ENCODE results near the gene NCOA4.
"Not testable (repeated sequence)": the region's sequence is repeated elsewhere in the genome, so short reads cannot be mapped to it uniquely, and the experiment has no call there.

NCOA4 gene

GRCh38 chr10:46019569-46020343 is 10.7 kb downstream of the NCOA4 start:
- no peak for DNase-seq (ENCODE audit: low spot score)

GRCh38 chr10:46019177-46019528 is 11.3 kb downstream of the NCOA4 start:
- no peak for DNase-seq (ENCODE audit: low spot score)

DNA sequence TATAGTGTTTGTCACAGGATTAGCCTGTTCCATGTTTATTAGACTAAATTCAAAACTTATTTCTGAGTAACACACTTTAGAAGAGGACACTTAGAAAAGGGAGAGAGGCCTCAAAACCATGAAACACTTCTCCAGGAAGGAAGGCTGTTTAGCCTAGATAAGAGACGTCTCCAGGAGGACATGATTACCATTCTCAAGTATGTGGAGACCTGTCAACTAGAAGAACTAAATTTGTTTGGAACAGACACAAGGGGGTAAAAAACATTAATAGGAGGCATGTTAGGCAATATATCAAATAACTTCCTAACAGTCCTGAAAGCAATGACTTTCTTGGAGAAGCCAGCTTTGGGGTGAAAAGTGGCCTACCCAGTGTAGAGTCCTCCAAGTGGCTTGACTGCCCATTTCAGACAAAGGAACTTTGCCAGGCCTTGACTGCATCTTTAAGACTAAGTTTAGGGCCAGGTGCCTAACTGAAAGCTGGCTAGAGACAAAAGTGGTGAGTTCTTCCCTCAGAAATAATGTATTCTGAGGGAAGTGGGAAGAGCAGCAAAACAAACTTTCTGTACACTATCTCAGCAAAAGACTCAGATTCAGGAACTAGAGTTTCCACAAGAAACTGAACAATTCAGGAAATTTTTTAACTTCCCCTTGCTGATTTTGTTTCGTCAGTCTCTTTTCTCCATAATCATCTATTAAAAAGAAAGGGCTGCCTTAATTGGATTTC is 11.8 kb downstream of the NCOA4 start:
- no peak for DNase-seq (ENCODE audit: low spot score)

DNA sequence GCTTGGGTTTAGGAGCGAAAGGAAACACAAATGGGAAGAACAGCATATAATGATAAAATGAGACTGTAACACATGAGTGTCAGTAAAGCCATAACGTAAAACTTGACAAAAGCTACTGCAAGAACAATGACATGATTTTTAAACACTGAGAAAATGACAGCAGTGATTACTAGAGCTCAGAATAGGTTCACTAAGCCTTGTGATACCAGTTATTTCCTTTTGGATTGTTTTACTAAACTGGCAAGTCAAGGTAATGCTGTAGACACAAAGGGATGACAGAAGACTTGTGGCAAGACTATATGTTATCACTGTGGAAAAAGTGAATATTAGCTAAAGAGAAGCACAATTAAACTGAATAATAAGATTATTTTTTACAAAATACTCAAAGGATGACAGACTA is 12.7 kb downstream of the NCOA4 start:
- no peak for DNase-seq (ENCODE audit: low spot score)

GRCh38 chr10:46016811-46017210 is 13.6 kb downstream of the NCOA4 start:
- no peak for DNase-seq (ENCODE audit: low spot score)

DNA sequence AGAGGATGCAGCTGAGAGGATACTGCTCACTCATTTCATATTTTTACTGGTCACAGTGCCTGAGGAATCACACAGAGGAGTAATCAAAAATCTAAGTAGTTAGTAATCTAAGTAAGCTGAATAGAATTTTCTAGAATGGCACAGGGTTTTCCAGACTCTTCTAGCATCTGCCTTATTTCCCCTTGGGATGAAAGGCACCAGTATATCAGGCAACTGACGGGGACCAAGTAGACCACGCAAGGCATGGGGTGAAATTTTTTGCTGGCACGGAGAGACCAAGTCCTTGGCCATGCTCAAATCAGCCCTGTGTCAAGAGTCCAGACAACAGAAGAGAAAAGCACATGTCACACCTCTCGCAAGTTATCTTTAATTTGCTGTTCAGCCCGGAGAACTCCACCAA is 14.2 kb downstream of the NCOA4 start:
- DNase-seq (ENCODE audit: low spot score) = no peak

- DNase-seq (ENCODE audit: low spot score) = no peak
Measured at GRCh38 chr10:46014683-46015405, 15.6 kb downstream of the NCOA4 start.

DNA sequence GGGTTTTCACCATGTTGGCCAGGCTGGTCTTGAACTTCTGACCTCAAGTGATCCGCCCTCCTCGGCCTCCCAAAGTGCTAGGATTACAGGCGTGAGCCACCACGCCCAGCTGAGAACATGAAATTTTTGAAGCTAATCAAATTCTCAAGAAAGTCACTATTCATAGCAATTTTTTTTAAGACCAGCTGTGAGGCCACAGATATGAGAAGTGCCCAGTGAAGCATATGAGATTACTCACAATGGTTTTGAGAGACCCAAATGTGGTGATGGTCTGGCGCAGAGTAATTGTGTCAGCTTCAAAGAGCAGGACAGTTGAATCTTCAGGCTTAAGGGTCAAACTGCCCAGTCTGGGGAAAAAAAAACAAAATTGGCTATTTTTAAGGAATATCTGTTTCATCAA is 16.2 kb downstream of the NCOA4 start:
- DNase-seq (ENCODE audit: low spot score) = no peak

GRCh38 chr10:46012746-46013145 is 17.7 kb downstream of the NCOA4 start:
- no peak for DNase-seq (ENCODE audit: low spot score)

- no peak for DNase-seq (ENCODE audit: low spot score)
Measured at GRCh38 chr10:46006219-46006618, 24.2 kb downstream of the NCOA4 start.

- no peak for DNase-seq (ENCODE audit: low spot score)
Measured at GRCh38 chr10:46005383-46005782, 25.0 kb downstream of the NCOA4 start.

- no peak for DNase-seq (ENCODE audit: low spot score)
Measured at GRCh38 chr10:46004963-46005362, 25.5 kb downstream of the NCOA4 start.

- DNase-seq (ENCODE audit: low spot score) = no peak
Measured at GRCh38 chr10:46002916-46003693, 27.3 kb downstream of the NCOA4 start.

DNA sequence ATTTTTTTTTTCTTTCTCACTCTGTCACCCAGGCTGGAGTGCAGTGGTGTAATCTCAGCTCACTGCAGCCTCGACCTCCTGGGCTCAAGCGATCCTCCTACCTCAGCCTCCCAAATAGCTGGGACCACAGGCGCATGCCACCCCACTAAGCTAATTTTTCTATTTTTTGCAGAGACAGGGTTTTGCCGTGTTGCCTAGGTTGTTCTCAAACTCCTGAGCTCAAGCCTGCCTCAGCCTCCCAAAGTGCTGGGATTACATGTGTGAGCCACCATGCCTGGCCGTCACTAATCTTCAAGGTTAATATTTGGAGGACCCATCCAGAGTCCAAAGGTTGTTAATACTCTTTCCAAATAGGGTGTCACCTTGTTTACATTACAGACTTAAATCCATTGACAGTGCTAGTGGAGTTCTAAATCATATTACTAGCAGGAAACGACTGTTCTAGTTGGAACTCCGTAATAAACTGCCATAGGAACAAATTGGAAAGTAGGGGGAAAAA is 28.2 kb downstream of the NCOA4 start:
- DNase-seq (ENCODE audit: low spot score) = not testable (repeated sequence)

GRCh38 chr10:46001187-46001756 is 29.2 kb downstream of the NCOA4 start:
- no peak for DNase-seq (ENCODE audit: low spot score)

DNA sequence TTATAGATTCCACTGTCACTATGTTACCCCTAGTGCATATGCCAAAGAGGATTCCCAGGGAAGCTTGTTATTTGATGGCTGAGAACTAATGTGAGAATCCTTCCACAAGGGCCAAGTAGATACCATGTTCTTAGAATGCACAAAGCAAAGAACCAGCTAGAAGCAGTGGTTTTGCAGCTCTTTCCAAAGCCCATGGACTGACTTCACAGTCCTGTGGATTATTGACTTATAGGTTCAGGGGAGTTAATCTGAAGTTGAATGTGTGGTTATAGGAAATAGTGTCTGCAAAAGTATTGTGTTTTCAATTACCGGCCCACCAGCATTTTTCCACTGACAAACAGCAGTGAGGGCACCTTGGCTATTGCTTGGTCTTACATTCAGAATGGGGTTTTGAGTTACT is 29.9 kb downstream of the NCOA4 start:
- no peak for DNase-seq (ENCODE audit: low spot score)

- DNase-seq (ENCODE audit: low spot score) = not testable (repeated sequence)
Measured at GRCh38 chr10:45999955-46000354, 30.5 kb downstream of the NCOA4 start.

GRCh38 chr10:45997994-45998763 is 32.2 kb downstream of the NCOA4 start:
- DNase-seq (ENCODE audit: low spot score) = no peak

- DNase-seq (ENCODE audit: low spot score) = no peak
Measured at GRCh38 chr10:45997557-45997956, 32.9 kb downstream of the NCOA4 start.

GRCh38 chr10:45985590-45985989 is 44.8 kb downstream of the NCOA4 start:
- not testable (repeated sequence) for DNase-seq (ENCODE audit: low spot score)

- DNase-seq (ENCODE audit: low spot score) = not testable (repeated sequence)
Measured at GRCh38 chr10:45984473-45984872, 46.0 kb downstream of the NCOA4 start.
